GM23248 (cell line): ENCODE data around the gene CHST11. TPM values are rescaled to one million over a fixed set of nuclear protein-coding genes. Genes with fewer than 3 reads are reported as not detected.

ENCODE experiments used
- DNase-seq: peaks from one replicate; pipeline ENCODE4 v3.0.0-alpha.2; 2015
- H2AFZ ChIP-seq: fragments of 200-600 bp; sonication (generic); 2 replicates; pipeline ENCODE4 v1.6.1; 2016; ENCODE audit warnings: antibody characterized with exemption
- H3F3A ChIP-seq: fragments of 200-600 bp; sonication (generic); 2 replicates; pipeline ENCODE4 v1.6.1; 2016; ENCODE audit warnings: mild to moderate bottlenecking, antibody characterized with exemption, mixed run types; ENCODE audit not compliant: insufficient read depth
- H3K27ac ChIP-seq: fragments of 200-600 bp; sonication (generic); 2 replicates; pipeline ENCODE4 v1.5.1; 2016; ENCODE audit warnings: mild to moderate bottlenecking
- H3K27me3 ChIP-seq: fragments of 200-600 bp; sonication (generic); replicated peaks from 2 replicates; pipeline ENCODE4 v1.6.1; 2016; ENCODE audit warnings: mild to moderate bottlenecking; ENCODE audit not compliant: insufficient read depth
- H3K36me3 ChIP-seq: fragments of 200-600 bp; sonication (generic); 2 replicates; pipeline ENCODE4 v1.6.1; 2016; ENCODE audit warnings: low read depth, mild to moderate bottlenecking
- H3K4me1 ChIP-seq: fragments of 200-600 bp; sonication (generic); 2 replicates; pipeline ENCODE4 v1.6.1; 2016; ENCODE audit warnings: mild to moderate bottlenecking; ENCODE audit not compliant: insufficient read depth
- H3K4me2 ChIP-seq: fragments of 200-600 bp; sonication (generic); one replicate; pipeline ENCODE4 v1.6.1; 2016; ENCODE audit warnings: mild to moderate bottlenecking; ENCODE audit not compliant: unreplicated experiment
- H3K4me3 ChIP-seq: fragments of 200-600 bp; sonication (generic); 2 replicates; pipeline ENCODE4 v1.5.1; 2016; ENCODE audit warnings: mild to moderate bottlenecking
- H3K79me2 ChIP-seq: fragments of 200-600 bp; sonication (generic); 2 replicates; pipeline ENCODE4 v1.6.1; 2016; ENCODE audit warnings: mild to moderate bottlenecking; ENCODE audit not compliant: insufficient read depth
- H3K9ac ChIP-seq: fragments of 200-600 bp; sonication (generic); 2 replicates; pipeline ENCODE4 v1.6.1; 2016; ENCODE audit warnings: mild to moderate bottlenecking
- H3K9me2 ChIP-seq: fragments of 200-600 bp; sonication (generic); 2 replicates; pipeline ENCODE4 v1.6.1; 2016; ENCODE audit warnings: mixed run types, mild to moderate bottlenecking, moderate library complexity; ENCODE audit not compliant: insufficient read depth
- H3K9me3 ChIP-seq: fragments of 200-600 bp; sonication (generic); one replicate; pipeline ENCODE4 v1.6.1; 2017; ENCODE audit warnings: low read depth
- H4K20me1 ChIP-seq: fragments of 200-600 bp; sonication (generic); 2 replicates; pipeline ENCODE4 v1.6.0; 2016; ENCODE audit not compliant: insufficient read depth
- EZH2 ChIP-seq: fragments of 200-600 bp; sonication (generic); IDR thresholded peaks from 2 replicates; pipeline ENCODE4 v1.6.1; 2018; ENCODE audit warnings: antibody characterized with exemption, mild to moderate bottlenecking; ENCODE audit not compliant: insufficient read depth, poor library complexity, severe bottlenecking
- EZH2phosphoT487 ChIP-seq: fragments of 200-600 bp; sonication (generic); IDR thresholded peaks from 2 replicates; pipeline ENCODE4 v1.6.1; 2018; ENCODE audit warnings: antibody characterized with exemption, moderate library complexity, mild to moderate bottlenecking, low read depth; ENCODE audit not compliant: insufficient read depth
- WGBS, 2 experiments: methylation state at CpG; one replicate each; pipeline ENCODE4 v1.1.6; 2015 to 2017; ENCODE audit warnings: low lambda C conversion rate in 2 of 2, low coverage in 1 of 2; ENCODE audit errors: missing lambda C conversion rate in 2 of 2; 5-methylcytosine and 5-hydroxymethylcytosine counted together
- in situ Hi-C: fragments of 300-500 bp; cut with MboI; formaldehyde crosslinking; loops from 2 replicates; pipeline ENCODE4 v1.15.0; 2020
- polyA plus RNA-seq: library from polyadenylated mRNA; unstranded; fragments of >200 nt; fragmentation: Nextera tagmentation; extraction: Ambion mirVana; gene quantifications from 2 replicates; pipeline ENCODE4 v1.2.1, GENCODE V29; 2016
- total RNA-seq: library from RNA; depleted of rRNA; stranded (reverse); fragments of >200 nt; shearing (Covaris generic); gene quantifications from 2 replicates; pipeline ENCODE4 v1.2.3, GENCODE V29; 2014

CHST11 gene
- total and polyA plus RNA-seq, 2 experiments from 2014 or later, result 3.7 to 5.4 TPM

DNA sequence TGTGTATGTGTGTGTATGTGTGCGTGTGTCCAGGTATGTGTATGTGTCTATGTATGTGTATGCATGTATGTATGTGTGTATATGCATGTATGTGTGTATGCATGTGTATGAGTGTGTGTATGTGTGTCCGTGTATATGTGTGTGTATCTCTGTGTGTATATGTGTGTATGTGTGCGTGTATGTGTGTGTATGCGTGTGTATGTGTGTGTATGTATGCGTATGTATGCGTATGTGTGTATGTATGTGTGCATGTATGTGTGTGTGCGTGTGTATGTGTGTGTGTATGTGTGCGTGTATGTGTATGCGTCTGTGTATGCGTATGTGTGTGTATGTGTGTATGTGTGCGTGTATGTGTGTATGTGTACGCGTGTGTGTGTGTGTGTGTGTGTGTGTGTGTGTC lies 31.6 kb downstream of the CHST11 start:
- no peak for TF ChIP-seq EZH2phosphoT487
- TF ChIP-seq EZH2, result no peak
- no peak overlapping the region for H3K4me3 ChIP-seq
- no peak overlapping the region for H3K4me2 ChIP-seq
- peaks cover 19% of the 10 kb centered on the region for H3K79me2 ChIP-seq
- no peaks in the 10 kb centered on the region for H3K9me3 ChIP-seq
- no peaks in the 10 kb centered on the region for H3K27me3 ChIP-seq
- H3F3A ChIP-seq, result no peaks in the 10 kb centered on the region
- H3K36me3 ChIP-seq, result no peaks in the 10 kb centered on the region
- H3K9ac ChIP-seq, result no peak overlapping the region
- no peaks in the 10 kb centered on the region for H4K20me1 ChIP-seq
- no peaks in the 10 kb centered on the region for H3K9me2 ChIP-seq
- H3K27ac ChIP-seq, result no peak overlapping the region
- H3K4me1 ChIP-seq, result peaks cover 7% of the 10 kb centered on the region; the same call in 1 of the 2 replicates
- DNase-seq, result no peak
- in situ Hi-C loops, result no loop called here
- WGBS, 2 experiments, result 94 to 97% methylated on average over 5 to 13 of the region's 13 CpGs
- no peak overlapping the region for H2AFZ ChIP-seq

GRCh38 chr12:104490186-104490585 lies 33.4 kb downstream of the CHST11 start:
- Histone ChIP-seq H3K4me2 (no peak overlapping the region), H3K9ac (no peak overlapping the region), H3K9me2 (no peaks in the 10 kb centered on the region), H3K9me3 (no peaks in the 10 kb centered on the region), H3K4me1 (peaks cover 13% of the 10 kb centered on the region), H2AFZ (no peak overlapping the region), H3K27me3 (no peaks in the 10 kb centered on the region), H3K36me3 (no peaks in the 10 kb centered on the region), H3F3A (no peaks in the 10 kb centered on the region), H3K27ac (no peak overlapping the region), H4K20me1 (no peaks in the 10 kb centered on the region), H3K79me2 (peaks cover 11% of the 10 kb centered on the region), H3K4me3 (no peak overlapping the region)
- TF ChIP-seq EZH2phosphoT487 (no peak), EZH2 (no peak)
- DNase-seq, result no peak
- 95 to 97% methylated on average over 4 of the region's 4 CpGs for WGBS, 2 experiments
- in situ Hi-C loops, result no loop called here

GRCh38 chr12:104490850-104491249 lies 34.1 kb downstream of the CHST11 start:
- Histone ChIP-seq H3F3A (no peaks in the 10 kb centered on the region), H3K27me3 (no peaks in the 10 kb centered on the region), H3K79me2 (peaks cover 11% of the 10 kb centered on the region), H4K20me1 (no peaks in the 10 kb centered on the region), H3K27ac (no peak overlapping the region), H3K4me2 (no peak overlapping the region), H3K4me1 (peaks cover 13% of the 10 kb centered on the region), H3K36me3 (no peaks in the 10 kb centered on the region), H3K9me2 (no peaks in the 10 kb centered on the region), H3K9me3 (no peaks in the 10 kb centered on the region), H3K9ac (no peak overlapping the region), H3K4me3 (no peak overlapping the region), H2AFZ (no peak overlapping the region)
- 94 to 98% methylated on average over 3 of the region's 3 CpGs for WGBS, 2 experiments
- TF ChIP-seq EZH2phosphoT487, result no peak
- TF ChIP-seq EZH2, result no peak
- in situ Hi-C loops, result no loop called here
- no peak for DNase-seq

DNA sequence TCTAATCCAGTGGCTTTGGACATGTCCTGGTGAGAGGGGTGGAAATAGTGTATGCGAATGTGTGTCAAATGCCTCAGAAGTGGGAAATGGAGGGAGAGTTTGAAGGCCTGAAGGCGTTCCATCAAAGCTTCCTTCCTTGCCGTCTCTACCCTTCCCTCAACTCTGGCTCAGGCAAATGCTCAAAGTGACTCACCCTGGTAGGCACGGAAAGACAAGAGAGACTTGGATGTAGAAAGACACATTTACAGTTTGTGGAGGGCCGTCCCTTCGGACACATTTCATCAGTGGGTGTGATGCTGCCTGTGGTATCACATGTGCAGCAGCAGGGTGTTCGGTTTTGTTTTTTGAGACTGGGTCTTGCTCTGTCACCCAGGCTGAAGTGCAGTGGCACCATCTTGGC lies 36.7 kb downstream of the CHST11 start:
- WGBS, 2 experiments, result 70 to 74% methylated on average over 7 of the region's 7 CpGs
- H3K4me2 ChIP-seq, result no peak overlapping the region
- H3K9me3 ChIP-seq, result no peaks in the 10 kb centered on the region
- TF ChIP-seq EZH2, result no peak
- no peak for TF ChIP-seq EZH2phosphoT487
- H3K27me3 ChIP-seq, result no peaks in the 10 kb centered on the region
- H3K9me2 ChIP-seq, result no peaks in the 10 kb centered on the region
- no peak overlapping the region for H3K9ac ChIP-seq
- H3F3A ChIP-seq, result no peaks in the 10 kb centered on the region
- H4K20me1 ChIP-seq, result no peaks in the 10 kb centered on the region
- peaks cover 6% of the 10 kb centered on the region; the same call in 1 of the 2 replicates for H3K4me1 ChIP-seq
- H3K27ac ChIP-seq, result no peak overlapping the region
- DNase-seq, result peak; percentile 50
- no peaks in the 10 kb centered on the region for H3K36me3 ChIP-seq
- no peak overlapping the region for H3K4me3 ChIP-seq
- in situ Hi-C loops, result no loop called here
- peaks cover 11% of the 10 kb centered on the region for H3K79me2 ChIP-seq
- H2AFZ ChIP-seq, result 0 out of 2 replicates have a peak overlapping the region, but pooled peaks have one; percentile 81
